Epidermal melanocyte (primary cell): Measurements from ENCODE around the gene NDRG3.
A peak's percentile ranks its signal among the peaks of the same experiment; 100 is the strongest.
"Not testable (repeated sequence)": the region's sequence is repeated elsewhere in the genome, so short reads cannot be mapped to it uniquely, and the experiment has no call there.

Experiments
- DNase-seq: peaks from one replicate; pipeline ENCODE4 v3.0.0; 2011; ENCODE audit warnings: low spot score; ENCODE audit not compliant: insufficient read length

Gene NDRG3

DNA sequence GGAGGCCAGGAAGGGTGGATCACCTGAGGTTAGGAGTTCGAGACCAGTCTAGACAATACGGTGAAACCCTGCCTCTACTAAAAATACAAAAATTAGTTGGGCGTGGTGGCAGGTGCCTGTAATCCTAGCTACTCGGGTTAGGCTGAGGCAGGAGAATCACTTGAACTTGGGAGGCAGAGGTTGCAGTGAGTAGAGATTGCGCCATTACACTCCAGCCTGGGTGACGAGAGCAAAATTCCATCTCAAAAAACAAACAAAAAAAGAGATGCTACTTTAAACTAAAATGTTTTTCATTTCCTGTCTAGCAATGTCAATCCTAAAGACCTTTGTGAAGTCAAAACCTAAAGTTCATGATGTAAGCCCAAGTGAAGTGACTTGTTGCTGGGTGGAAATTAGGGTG, 14.8 kb upstream of the NDRG3 start:
- no peak for DNase-seq

DNA sequence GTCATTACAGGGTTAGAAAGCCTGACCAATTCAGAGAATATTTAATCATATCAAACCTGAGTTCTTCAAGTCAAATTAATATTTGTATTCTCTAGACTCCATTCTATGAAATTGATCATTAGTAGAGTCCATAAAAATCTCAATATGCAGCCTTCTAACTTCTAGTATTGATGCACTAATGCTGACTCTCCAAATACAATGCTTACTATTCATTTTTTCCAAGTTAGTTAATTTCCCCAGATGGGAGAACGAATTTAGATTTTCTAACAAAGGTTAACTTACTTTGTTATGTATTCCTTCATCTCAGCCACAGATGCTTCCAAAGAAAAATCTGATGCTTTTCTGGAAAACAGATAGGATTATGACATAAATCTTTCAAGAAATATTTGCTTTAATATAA, 12.4 kb upstream of the NDRG3 start:
- no peak for DNase-seq

DNA sequence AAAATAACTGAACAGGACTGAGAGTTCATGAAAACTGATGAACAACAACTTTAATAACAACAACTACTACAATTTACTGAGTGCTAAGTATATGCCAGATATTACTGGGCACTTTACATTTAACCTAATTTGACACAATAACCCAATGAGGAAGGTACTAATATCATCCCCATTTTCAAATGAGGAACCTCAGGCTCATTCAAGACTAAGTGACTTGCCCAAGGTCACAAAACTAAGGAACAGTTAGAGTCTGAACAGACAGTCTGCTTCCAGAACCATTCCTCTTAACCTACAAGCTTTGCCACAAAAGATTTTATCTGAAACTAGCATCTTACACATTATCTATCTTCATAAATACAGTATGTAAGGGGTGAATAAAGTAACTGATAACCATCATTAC, 10.6 kb upstream of the NDRG3 start:
- DNase-seq: no peak

DNA sequence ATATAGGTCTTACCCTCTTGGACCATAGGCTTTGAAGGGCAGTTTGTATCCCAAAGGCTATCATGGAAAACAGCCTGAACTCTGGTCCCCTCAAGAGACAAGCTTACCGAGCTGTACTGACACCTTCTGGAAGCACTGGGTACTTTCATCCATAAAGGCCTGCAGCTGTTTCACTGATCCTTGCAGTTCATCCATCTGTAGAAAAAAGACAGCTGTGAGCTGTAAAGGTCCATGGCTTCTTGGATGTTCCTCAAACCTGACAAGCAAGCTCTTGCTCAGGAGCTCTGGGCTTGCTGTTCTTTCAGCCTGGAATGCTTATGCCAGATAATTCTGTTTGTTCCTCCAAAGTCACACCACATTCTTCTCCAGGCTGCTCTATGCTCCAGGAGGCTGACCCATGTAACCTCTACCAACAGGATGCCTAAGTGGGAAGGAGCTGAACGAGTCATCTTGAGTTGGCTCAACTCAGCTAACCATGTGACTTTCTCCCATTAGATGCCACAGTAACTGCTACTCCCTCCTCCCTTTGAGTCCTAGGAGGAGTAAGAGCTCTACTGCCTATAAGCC, 8.8 kb upstream of the NDRG3 start:
- DNase-seq: peak; percentile 80

DNA sequence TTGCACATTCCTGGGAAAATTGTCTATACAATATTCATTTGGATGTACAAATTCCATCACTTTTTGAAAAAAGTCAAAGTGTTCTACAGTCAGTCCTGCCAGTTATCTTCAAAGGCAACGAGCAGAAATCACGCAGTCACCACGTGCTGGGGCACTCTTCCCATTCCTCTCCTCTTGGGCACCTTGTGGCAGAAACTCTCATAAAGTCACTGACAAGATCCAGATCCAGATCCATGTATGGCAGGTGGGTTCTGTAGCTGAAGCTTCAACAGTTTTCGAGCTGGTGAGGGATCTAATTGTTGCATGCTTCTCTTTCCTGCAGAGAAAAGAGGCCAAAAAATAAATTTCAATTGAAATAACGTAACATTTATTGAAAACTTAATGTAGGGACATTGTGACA, 6.7 kb upstream of the NDRG3 start:
- DNase-seq: no peak

DNA sequence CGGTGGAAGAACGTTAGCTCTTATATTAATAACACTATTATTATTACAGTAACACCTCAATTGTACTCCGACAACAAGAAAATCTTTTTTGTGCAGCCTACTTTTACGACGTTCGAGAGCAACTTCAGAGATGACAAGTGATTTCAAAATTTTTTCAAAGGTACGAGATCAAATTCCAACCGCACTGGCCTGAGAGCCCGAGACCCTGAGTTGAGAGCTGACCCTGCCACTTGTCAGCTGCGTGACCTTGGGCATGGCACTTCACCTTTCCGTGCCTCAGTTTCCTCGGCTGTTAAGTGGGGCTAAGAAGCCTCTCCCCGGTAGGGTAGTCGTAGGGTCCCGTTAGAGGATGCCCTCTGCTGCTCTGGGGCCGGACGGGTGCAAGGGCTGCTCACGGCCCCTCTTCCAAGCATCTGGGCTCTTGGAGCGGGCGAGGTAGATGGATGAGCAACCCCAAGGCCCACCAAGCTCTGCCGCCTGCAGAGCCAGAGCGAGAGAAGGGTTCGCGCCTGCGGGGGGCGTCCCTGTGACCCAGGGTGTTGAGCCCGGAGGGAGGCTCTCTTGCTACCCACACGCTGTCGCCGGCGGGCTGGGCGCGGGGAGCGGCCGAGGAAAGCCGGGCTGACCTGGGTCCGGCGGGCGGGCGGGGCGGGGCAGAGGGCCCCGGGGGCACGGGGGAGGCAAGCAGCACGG, 510 bp downstream of the NDRG3 start:
- peak; percentile 22 for DNase-seq

DNA sequence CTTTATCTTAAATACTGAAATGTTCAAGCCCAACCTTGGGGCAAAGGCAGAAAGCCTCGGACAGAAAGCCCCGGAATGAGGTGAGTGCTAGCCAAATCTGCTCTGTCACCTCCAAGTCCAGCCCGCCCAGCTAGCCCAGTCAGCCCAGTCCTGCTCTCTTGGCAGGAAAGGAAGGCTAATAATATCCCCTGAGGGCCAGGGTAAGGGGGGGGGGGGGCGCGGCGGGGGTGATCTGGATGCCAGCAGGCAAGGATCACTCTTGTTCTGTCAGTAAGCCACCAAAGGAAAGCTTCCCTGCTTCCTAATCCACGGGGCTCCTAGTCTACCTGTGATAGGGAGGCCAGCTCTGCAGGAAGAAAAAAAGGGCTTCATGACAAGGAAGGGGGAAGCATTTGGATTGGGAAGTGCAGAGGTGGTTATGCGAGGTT, 1.1 kb downstream of the NDRG3 start:
- no peak for DNase-seq

DNA sequence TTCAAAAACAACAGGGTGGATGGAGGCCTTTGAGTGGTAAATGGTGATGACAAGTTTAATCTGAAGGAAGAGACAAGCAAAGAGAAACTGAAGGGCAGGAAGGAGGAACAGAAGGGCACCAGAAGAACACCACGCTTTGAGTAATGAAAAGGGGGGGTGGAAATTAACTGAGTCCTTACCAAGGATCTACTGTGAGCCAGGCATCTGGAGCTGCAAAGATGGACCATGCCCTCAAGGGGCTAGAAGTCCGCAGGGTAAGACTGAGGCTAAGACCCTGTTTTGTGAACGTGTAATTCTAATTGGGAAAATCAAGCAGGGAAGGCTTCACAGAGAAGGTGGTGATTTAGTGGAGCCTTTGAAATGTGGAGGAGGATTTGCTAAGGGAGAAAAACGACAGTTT, 1.6 kb downstream of the NDRG3 start:
- DNase-seq: no peak

DNA sequence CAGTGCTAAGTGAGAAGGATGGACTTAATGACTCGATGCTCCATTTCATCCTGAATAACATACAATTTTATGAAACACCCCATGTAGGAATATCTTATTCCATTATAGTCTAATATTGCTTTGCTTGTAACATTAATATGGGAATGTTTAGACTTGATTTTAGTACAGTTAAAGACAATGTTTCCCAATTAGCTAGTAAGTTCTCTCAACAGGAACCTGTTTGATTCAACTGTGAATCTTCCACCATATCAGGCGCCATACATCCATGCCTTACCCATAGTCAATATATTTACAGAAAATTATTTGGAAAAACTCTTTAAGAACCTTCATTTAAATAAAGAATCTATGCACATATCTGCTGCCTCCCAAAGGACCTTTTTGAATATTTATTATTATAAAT, 3.3 kb downstream of the NDRG3 start:
- no peak for DNase-seq

DNA sequence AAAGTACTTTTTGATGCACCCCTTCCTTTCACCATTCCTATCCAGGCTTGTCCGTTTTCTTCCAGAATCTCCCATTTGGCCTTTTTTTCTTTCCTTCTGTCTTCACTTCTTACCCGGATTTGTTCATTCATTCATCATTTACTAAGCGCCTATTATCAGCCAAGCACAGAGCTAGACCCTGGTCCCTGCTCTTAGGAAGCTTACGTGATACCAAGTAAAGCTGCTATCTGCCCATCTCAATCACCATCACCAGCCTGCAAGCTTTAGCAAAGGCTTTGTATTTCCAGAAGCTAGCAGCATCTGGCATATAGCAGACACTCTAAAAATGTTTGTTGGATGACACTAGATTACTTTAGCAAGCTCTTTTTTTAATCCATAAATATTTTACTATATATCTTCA, 4.8 kb downstream of the NDRG3 start:
- DNase-seq: no peak

DNA sequence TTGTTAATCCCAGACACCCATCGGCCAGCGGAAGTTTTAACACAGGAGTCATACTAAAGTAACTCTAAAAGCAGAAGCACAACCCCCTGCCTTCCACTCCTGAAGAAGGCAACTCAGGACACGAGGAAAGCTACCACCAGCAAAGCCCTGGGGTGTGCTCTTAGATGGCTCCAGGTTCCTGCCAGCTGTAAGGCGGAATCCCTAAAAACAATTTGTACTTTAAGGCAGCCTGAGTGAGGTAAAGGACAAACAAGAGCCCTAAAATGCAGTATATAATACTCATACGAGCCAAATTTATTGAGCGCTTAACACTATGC, 8.7 kb downstream of the NDRG3 start:
- no peak for DNase-seq

DNA sequence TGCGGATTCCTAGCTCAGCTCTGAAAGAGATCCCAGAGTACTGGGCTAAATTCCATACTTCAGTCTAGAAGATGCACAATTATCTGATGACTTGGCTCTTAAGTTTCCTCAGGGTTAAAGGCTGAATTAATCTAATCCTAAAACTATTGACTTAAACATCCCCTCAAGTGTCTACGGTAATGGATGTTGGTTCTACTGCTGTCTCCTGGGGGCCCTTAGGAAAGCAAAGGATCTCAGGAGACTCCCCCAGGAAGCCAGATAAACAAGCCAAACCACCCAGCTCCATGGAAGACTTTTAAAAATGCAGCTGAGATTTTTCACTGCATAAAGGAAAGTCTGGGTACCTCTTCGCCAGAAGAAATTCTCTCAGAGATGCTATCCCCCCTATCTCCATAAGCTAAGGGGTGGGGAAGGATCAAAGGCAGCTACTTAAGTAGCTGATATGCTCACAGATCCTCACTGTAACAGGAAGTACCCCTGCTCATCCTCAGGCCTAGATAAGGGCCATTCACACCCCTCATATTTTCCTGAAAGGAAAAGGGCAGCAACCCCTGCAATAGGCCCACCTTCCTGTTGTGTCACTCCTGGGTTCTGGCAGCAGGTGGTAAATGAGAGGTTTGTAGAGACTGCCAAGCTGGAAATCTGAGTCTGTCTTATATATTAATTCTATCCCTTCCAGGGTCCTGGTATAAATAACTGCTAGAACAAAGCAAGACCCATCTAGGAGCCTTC, 9.3 kb downstream of the NDRG3 start:
- DNase-seq: no peak

DNA sequence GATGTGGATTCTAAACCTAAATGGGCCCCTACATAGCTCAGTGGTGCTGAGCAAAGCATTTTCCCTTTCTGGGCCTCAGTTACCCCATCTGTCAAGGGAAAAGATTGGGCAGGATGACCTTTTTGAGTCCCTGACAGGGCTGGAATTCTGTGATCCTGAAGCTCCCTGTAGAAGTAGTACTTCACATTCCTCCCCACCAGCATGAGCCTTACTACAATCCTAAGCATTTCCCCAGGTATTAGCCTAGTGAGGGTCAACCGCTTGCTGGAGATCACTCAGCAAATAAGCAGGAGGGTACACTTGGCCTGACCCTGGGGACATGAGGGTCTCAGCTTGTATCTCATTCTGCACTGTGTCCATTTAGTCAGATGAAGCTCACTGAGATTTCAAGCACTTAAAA, 13.4 kb downstream of the NDRG3 start:
- DNase-seq: no peak

DNA sequence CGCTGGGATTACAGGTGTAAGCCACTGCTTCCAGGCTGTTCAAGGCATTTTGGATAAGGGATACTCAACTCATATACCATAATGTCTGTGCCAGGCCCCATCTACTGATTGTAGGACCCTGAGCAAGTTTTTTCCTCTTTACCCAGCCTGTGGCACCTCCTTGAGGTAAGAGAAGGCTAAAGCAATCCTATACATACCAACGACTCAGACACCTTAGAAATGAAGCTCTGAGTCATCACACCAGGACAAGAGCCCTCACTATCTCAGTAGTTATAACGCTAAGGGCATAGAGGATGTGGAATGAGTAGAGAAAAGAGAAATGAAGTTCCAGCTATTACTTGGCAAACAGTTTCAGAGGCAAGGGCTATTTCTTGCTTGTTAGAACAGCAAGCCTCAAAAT, 16.9 kb downstream of the NDRG3 start:
- DNase-seq: no peak

DNA sequence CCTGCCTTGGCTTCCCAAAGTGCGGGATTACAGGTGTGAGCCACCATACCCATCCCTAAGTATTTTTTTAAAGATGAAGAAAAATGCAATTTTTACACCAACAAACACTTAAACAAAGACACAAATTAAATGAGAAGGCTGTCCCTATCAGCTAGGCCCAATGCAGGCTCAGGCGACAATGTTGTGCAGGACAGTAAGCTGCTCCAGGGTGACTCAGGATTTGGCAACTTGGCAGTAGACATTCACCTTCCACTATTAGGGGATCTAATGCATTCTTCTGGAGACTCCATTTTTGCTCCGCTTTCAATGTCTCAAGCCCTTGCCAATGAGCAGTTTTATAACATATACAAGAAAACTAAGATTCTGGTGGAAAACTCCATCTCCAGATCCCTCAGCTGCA, 19.7 kb downstream of the NDRG3 start:
- DNase-seq: no peak

DNA sequence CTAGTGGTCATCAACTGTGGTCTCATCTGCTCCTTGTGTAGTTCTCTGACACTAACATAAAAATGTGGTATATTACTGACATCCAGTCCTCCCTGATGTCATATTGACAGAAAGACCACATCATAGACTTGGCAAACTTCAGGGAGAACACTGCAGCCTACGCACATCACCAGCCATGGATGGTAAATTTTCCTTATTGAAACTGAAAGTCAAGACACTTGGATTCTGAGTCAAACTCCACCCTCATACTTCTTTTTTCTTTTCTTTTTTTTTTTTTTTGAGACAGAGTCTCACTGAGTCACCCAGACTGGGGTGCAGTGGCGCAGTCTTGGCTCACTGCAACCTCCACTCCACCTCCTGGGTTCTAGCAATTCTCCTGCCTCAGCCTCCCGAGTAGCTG, 25.4 kb downstream of the NDRG3 start:
- no peak for DNase-seq

DNA sequence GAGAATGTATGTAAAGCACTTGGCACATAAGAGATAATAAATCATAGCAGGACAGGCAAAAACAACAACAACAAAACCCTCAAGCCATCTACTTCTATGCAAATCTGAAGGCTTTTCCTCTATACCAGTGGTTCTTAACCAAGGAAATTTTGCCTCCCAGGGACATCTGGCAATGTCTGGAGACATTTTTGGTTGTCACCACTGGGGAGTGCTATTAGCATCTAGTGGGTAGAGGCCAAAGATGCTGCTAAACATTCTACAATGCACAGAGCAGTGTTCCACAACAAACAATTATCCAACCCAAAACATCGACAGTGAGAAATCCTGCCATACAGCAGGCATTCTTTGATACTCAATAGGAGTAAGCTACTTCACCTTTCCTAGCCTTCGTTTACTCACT, 28.2 kb downstream of the NDRG3 start:
- no peak for DNase-seq

DNA sequence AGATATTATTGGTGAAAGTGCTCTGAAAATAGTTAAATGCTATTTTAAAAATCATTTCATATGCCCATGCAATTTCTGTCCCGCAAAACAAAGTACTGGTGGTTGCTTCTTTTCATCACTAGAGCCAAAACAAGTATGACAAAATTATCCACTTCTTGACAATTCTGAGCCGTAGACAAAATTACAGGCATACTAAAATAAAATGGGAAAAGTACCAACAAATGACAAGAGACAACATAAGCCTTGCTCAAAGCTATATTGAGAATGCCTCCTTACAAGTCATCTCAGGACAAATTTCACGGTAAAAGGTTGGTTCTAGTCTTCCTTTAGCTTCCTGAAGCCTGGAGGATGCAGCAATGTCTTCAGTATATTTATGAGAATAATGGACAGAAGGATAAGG, 28.9 kb downstream of the NDRG3 start:
- DNase-seq: no peak

DNA sequence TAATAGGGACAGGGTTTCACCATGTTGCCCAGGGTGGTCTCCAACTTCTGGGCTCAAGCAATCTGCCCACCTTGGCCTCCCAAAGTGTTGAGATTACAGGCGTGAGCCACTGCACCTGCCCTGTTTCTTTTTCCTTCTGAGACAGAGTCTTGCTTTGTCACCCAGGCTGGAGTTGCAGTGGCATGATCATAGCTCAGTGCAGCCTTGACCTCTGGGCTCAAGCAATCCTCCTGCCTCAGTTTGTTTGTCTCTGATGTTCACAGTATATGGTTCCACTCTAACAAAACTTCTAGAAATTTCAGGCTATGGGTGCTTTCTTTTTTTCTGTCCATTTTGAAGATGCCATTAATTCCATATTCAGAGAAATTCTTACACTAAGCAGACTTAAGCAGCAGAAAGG, 33.1 kb downstream of the NDRG3 start:
- DNase-seq: no peak

DNA sequence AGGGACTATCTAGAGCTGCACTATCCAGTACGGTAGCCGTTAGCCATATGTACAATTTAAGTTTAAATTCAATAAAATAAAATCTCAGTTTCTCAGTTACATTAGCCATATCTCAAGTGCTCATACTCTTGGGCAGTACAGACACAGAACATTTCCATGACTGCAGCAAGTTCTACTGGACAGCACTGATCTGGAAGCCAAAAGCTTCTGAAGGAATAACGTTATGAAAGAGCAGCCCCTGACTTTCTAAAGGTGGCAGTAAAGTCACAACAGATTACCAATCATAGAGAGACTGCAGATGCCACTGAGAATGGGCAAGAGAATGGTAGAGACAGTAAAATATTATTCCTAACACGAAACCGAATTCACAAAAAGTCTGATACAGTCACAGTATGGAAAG, 36.8 kb downstream of the NDRG3 start:
- no peak for DNase-seq

DNA sequence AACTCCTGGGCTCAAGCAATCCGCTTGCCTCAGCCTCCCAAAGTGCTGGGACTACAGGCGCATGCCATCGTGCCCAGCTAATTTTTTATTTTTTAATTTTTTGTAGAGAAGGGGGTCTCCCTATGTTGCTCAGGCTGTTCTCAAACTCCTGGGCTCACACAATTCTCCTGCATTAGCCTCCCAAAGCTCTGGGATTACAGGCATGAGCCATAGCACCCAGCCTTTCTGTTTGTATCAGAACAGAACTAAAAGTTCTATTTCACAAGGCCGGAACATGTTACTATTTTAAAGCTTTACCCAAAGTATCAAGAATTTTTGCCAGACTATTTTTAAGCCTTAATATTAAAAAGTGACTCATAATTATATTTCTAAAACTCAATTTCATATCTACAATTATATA, 42.4 kb downstream of the NDRG3 start:
- DNase-seq: no peak

DNA sequence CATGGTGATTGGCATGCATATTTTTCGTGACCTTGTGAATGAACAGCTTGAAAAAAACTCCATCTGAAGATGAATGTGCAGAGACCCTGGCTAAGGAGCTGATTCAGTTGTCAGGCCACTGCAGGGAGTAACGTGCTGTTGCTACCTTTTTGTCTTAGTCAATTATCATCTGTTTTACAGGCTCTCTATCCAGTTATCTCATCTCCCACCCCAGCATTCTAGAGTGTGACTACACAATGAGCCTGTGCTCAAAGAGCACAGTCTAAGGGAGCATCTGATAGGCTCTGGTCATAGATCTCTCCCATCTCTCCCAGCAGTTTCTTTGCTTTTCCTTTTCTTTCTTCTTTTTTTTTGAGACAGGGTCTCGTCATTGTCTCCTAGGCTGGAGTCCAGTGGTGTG, 45.5 kb downstream of the NDRG3 start:
- DNase-seq: no peak

DNA sequence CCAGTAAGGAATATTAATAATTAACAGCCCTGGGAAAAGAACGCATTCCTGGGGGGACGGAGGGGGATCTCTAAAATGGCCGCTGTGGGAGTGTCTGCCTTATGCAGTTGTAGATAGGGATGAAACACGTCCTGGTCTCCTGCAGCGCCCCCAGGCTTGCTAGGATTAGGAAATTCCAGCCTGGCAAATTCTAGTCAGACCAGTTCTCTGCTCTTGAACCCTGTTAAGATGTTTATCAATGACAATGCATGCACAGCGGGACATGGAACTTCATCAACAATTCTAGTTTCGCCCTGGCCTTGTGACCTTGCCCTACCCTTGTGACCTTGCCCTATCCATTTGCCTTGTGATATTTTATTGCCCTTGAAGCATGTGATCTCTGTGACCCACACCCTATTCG, 50.4 kb downstream of the NDRG3 start:
- DNase-seq: not testable (repeated sequence)
